OCI-LY3 (cell line): Measurements from ENCODE around the gene SERTAD1.
"Not testable (repeated sequence)": the region's sequence is repeated elsewhere in the genome, so short reads cannot be mapped to it uniquely, and the experiment has no call there.

Source experiments
- H2AFZ ChIP-seq: fragments of 200-600, 300-600 bp; shearing (Covaris generic); 2 replicates; pipeline ENCODE4 v1.6.0; 2014; ENCODE audit warnings: antibody characterized with exemption, low read depth, low read length
- H3K27ac ChIP-seq: fragments of 200-600, 300-600 bp; sonication (generic); 2 replicates; pipeline ENCODE4 v1.5.1; 2014; ENCODE audit warnings: mild to moderate bottlenecking, low read length, moderate library complexity, mixed read lengths
- H3K27me3 ChIP-seq: fragments of 200-600, 300-600 bp; sonication (generic); 2 replicates; pipeline ENCODE4 v1.6.1; 2014; ENCODE audit warnings: low read depth, low read length, mixed read lengths
- H3K36me3 ChIP-seq: fragments of 200-600, 300-600 bp; sonication (generic); replicated peaks from 2 replicates; pipeline ENCODE3; 2014; ENCODE audit warnings: low read depth, low read length, mixed read lengths
- H3K4me1 ChIP-seq: fragments of 300-600, 200-600 bp; sonication (generic); 2 replicates; pipeline ENCODE4 v1.6.1; 2014; ENCODE audit warnings: low read length, mixed read lengths
- H3K4me2 ChIP-seq: fragments of 200-600, 300-600 bp; sonication (generic); 2 replicates; pipeline ENCODE4 v1.6.1; 2014; ENCODE audit warnings: low read length, mixed read lengths
- H3K4me3 ChIP-seq: fragments of 300-600, 200-600 bp; sonication (generic); 2 replicates; pipeline ENCODE4 v1.5.1; 2014; ENCODE audit warnings: antibody characterized with exemption, mild to moderate bottlenecking, low read length, moderate library complexity
- H3K79me2 ChIP-seq: fragments of 300-600, 200-600 bp; shearing (Covaris generic); 2 replicates; pipeline ENCODE4 v1.6.1; 2014; ENCODE audit warnings: mild to moderate bottlenecking, low read length, mixed read lengths
- H3K9ac ChIP-seq: fragments of 300-600, 200-600 bp; shearing (Covaris generic); 2 replicates; pipeline ENCODE4 v1.6.0; 2014; ENCODE audit warnings: mild to moderate bottlenecking, low read length, moderate library complexity
- H3K9me3 ChIP-seq: fragments of 200-600, 300-600 bp; shearing (Covaris generic); 2 replicates; pipeline ENCODE4 v1.6.1; 2014; ENCODE audit warnings: low read length, mixed read lengths; ENCODE audit not compliant: insufficient read depth
- H4K20me1 ChIP-seq: fragments of 200-600, 300-600 bp; sonication (generic); 2 replicates; pipeline ENCODE4 v1.6.1; 2016; ENCODE audit warnings: low read length, mixed read lengths; ENCODE audit not compliant: insufficient read depth
- EZH2phosphoT487 ChIP-seq: fragments of 200-600 bp; shearing (Covaris generic); IDR thresholded peaks from 2 replicates; pipeline ENCODE4 v1.6.1; 2018; ENCODE audit warnings: antibody characterized with exemption, mixed run types, low read depth
- TF ChIP-seq, protein P1 (sequence below): fragments of 200-600, 300-600 bp; sonication (generic); IDR thresholded peaks from 2 replicates; pipeline ENCODE4 v1.5.1; 2014; ENCODE audit warnings: antibody characterized with exemption, low read length, low read depth

The SERTAD1 gene

GRCh38 chr19:40465557-40466218, 39.9 kb upstream of the SERTAD1 start, which contains the start of gene BLVRB:
TSS of gene BLVRB (minus strand) at chr19:40465745. CDS start at chr19:40465688, 57 bp downstream.
- H3K27ac ChIP-seq = 0 out of 2 replicates have a peak within 1 kb of the TSS, but pooled peaks have one; percentile 2

DNA sequence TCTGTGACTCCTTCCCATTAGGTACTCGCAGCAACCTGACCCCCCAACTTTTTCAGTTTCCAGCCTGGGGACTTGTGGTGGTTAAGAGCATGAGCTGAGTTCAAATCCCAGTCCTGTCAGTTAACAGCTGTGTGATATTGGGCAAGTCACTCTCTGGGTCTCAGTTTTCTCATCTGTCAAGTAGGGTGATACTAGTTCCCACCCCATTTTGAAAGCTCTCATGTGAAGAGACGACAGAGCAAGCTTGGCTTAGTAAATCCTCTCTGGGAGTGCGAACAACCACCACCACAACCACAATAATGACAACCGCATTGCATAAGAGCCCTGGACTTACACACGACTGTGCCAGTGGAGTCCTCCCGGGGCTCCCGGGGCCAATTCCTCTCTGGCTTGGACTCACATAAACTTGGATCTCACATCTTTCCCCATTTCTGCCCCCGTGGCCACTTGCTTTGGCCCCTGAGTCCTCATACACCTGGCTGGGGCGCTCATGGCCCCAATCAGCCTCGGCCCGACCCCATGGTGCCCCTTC, 39.3 kb upstream of the SERTAD1 start:
- Histone ChIP-seq H3K9me3 (no peaks in the 10 kb centered on the region), H3K4me1 (peaks cover 33% of the 10 kb centered on the region), H2AFZ (peak overlapping the region; percentile 80), H3K27me3 (no peaks in the 10 kb centered on the region), H3K9ac (peak overlapping the region; percentile 78), H3K4me2 (peak overlapping the region; percentile 80), H3K4me3 (peak overlapping the region; percentile 87), H4K20me1 (no peaks in the 10 kb centered on the region), H3K36me3 (no peaks in the 10 kb centered on the region), H3K27ac (0 out of 2 replicates have a peak overlapping the region, but pooled peaks have one; percentile 2), H3K79me2 (no peaks in the 10 kb centered on the region)
- TF ChIP-seq, protein P1, sequence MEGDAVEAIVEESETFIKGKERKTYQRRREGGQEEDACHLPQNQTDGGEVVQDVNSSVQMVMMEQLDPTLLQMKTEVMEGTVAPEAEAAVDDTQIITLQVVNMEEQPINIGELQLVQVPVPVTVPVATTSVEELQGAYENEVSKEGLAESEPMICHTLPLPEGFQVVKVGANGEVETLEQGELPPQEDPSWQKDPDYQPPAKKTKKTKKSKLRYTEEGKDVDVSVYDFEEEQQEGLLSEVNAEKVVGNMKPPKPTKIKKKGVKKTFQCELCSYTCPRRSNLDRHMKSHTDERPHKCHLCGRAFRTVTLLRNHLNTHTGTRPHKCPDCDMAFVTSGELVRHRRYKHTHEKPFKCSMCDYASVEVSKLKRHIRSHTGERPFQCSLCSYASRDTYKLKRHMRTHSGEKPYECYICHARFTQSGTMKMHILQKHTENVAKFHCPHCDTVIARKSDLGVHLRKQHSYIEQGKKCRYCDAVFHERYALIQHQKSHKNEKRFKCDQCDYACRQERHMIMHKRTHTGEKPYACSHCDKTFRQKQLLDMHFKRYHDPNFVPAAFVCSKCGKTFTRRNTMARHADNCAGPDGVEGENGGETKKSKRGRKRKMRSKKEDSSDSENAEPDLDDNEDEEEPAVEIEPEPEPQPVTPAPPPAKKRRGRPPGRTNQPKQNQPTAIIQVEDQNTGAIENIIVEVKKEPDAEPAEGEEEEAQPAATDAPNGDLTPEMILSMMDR = no peak
- no peak for TF ChIP-seq EZH2phosphoT487

More at GRCh38 chr19:40465557-40466218, 39.9 kb upstream of the SERTAD1 start, which contains the start of gene BLVRB:
- no peaks in the 10 kb centered on the region for H4K20me1 ChIP-seq
- H3K36me3 ChIP-seq = no peaks in the 10 kb centered on the region
- TF ChIP-seq EZH2phosphoT487 = no peak
- TF ChIP-seq, protein P1 = no peak
- H3K9me3 ChIP-seq = no peaks in the 10 kb centered on the region
- H3K4me1 ChIP-seq = peaks cover 33% of the 10 kb centered on the region
- H3K4me3 ChIP-seq = peak within 1 kb of the TSS; percentile 87
- peak within 1 kb of the TSS; percentile 82 for H3K4me2 ChIP-seq
- H3K79me2 ChIP-seq = no peaks in the 10 kb centered on the region
- H3K9ac ChIP-seq = peak within 1 kb of the TSS; percentile 78
- peak within 1 kb of the TSS; percentile 80 for H2AFZ ChIP-seq
- H3K27me3 ChIP-seq = no peaks in the 10 kb centered on the region

- Histone ChIP-seq H3K9ac (peak overlapping the region; percentile 78; the same call in 1 of the 2 replicates), H4K20me1 (no peaks in the 10 kb centered on the region), H3K27ac (no peak overlapping the region), H3K79me2 (no peaks in the 10 kb centered on the region), H3K9me3 (no peaks in the 10 kb centered on the region), H3K27me3 (no peaks in the 10 kb centered on the region), H3K4me1 (peaks cover 33% of the 10 kb centered on the region), H3K4me3 (peak overlapping the region; percentile 87), H2AFZ (no peak overlapping the region), H3K4me2 (peak overlapping the region; percentile 80), H3K36me3 (no peaks in the 10 kb centered on the region)
- TF ChIP-seq, protein P1 = peak; percentile 60
- TF ChIP-seq EZH2phosphoT487 = no peak
These were observed 38.5 kb upstream of the SERTAD1 start for GRCh38 chr19:40464059-40465024.

GRCh38 chr19:40463587-40464037, 37.8 kb upstream of the SERTAD1 start:
- H3K27ac ChIP-seq, H3K4me2 ChIP-seq, H2AFZ ChIP-seq, H4K20me1 ChIP-seq, H3K27me3 ChIP-seq, H3K9me3 ChIP-seq, H3K4me3 ChIP-seq, H3K79me2 ChIP-seq, H3K9ac ChIP-seq, H3K36me3 ChIP-seq: not testable (repeated sequence)
- H3K4me1 ChIP-seq = peaks cover 33% of the 10 kb centered on the region
